Posterior vena cava (tissue), 2 donors: ENCODE measurements around the gene FLNC. TPM values are rescaled to one million over a fixed set of nuclear protein-coding genes. Genes with fewer than 3 reads are reported as not detected.
A peak's percentile ranks its signal among the peaks of the same experiment; 100 is the strongest.

Source experiments
- DNase-seq: peaks from one replicate; pipeline ENCODE4 v3.0.0-alpha.2; 2020; ENCODE audit warnings: low spot score
- intact Hi-C, 2 donors: fragments of 100-400 bp; cut with DNase I; formaldehyde crosslinking; loops; one replicate each; pipeline versions ENCODE4 v1.14.1 to v1.14.2; 2022 to 2023
- total RNA-seq, 2 donors: library from RNA; stranded (reverse); fragmentation: NEBNext Ultra II Directional; extraction: Animal tissue kit (Norgen Biotek cat#: 25700); gene quantifications; one replicate each; pipeline ENCODE4 v1.2.1, GENCODE V29; 2021
- donor health status: DM: yes; HTN: yes; CAD: no.
- donor health status: DM: yes; HTN: yes; CAD: no.

FLNC gene
- total RNA-seq, 2 donors from 2014 or later = 440 to 856 TPM

DNA sequence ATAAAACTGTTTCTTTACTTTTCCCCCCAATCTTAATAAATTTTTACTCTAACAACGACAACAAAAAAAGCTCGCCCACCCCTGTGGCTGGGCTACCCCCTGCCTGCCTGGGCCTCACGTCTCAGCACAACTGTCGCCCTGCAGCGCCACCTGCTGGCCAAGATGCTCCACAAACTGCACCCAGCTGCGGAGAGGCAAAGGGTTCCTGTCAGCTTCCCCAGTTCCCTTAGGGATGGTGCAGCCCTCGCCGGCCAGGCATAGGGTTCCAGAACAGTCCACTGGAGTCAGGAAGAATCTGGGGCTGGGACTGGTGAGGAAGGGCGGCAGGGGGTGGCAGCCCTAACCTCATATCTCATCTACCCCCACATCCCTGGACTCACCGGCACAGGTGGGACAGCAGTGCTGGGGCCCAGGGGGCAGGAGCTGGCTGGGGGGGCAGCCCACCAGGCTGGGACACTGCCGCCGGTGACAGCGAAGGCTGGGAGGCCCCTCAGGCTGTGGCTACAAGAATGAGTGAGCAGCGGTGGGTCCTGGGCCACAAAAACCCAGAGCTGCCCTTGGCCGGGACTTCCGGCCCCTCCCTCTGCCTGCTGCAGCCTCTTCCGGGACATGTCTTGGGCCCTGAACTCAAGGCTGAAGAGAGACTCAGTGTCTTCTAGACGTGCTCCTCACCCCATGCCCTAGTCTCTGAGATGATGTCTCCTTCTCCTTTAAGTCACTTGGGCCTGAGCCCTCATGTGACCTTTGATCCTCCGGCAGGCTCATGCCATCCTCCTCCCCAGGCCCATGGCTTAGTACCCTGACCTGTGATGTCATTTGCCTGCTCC, 53.6 kb downstream of the FLNC start:
- intact Hi-C loops = loop anchor here in 1 of 2 donors (5.0 kb wide), 1 partner anchor 277 kb away; no protein-coding TSS in a partner anchor
- DNase-seq = peak; percentile 95

GRCh38 chr7:128884561-128885369, 54.6 kb downstream of the FLNC start:
- DNase-seq = peak; percentile 72
- intact Hi-C loops = loop anchor here in 1 of 2 donors (5.0 kb wide), 1 partner anchor 277 kb away; no protein-coding TSS in a partner anchor

DNA sequence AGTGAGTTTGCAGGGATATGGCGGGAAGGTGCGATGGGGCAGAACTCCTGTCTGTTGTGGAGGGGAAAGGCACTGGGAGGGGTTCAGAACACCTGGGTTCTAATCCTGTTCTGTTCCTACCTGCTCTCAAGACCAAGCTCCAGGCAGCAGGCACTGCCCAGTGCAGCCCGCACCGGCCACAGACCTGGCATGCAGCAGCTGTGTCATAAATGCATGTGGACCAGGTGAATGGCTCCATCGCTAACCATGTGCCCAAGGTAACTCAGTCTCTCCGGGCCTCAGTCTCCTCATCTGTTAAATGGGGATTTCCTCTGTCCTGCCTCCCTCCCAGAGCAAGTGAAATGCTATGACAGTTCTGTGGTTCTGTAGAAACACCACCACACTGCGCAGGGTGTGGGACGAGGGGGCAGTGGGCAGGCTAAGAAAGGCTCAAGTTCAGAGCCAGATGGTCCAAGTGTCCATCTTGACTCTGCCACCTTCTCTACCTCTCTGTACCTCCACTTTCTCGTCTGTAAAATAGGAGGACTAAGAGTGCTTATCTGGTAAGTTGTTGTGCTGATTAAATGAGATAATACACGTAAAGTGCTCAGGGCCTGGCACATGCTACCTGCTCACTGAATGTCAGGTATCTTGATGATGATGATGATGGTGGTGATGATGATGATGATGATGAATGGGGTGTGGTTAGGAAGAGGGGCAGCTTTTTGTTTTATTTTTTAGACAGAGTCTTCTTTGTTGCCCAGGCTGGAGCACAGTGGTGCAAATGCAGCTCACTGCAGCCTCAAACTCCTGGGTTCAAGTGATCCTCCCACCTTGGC, 55.4 kb downstream of the FLNC start:
- peak; percentile 45 for DNase-seq
- intact Hi-C loops = no loop called here

- peak; percentile 66 for DNase-seq
- intact Hi-C loops = no loop called here
Measured at GRCh38 chr7:128886391-128887168, 56.4 kb downstream of the FLNC start.

- DNase-seq = peak; percentile 48
- intact Hi-C loops = no loop called here
Measured at GRCh38 chr7:128887169-128888038, 57.2 kb downstream of the FLNC start.

DNA sequence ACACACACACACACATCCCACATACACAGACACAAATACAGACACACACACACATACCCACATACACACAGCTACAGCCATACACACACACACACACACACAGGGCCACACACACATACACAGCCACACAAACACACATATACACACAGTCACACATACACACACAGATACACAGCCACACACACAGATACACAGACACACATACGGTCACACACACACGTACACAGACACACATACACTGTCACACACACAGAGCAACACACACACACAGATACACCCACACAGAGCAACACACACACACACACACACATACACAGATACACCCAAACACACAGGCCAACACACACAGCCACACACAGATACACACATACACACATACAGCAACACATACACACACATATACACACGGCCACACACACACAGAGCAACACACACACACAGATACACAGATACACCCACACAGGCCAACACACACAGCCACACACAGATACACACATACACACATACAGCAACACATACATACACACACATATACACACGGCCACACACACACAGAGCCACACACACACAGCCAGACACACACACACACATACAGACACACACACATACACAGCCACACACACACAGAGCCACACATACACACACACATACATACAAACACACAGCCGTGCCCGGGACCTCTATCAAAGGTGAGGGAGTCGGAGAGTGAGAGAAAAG, 58.0 kb downstream of the FLNC start:
- intact Hi-C loops = no loop called here
- peak; percentile 1 for DNase-seq

DNA sequence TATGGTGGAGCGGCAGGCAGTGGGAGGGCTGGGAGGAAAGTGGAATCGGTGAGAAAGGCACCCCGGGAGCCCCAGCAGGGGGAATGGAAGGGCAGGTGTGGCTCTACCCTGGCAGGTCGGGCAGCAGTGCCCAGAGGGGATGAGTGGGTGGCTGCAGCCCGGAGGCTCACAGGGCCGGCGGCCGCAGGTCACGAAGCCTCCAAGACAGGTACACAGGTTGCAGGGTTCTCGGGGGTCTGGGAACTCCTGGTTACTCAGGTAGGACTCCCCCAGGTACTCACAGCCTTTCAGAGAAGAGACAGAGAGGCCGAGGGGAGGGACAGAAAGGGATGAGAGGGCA, 58.5 kb downstream of the FLNC start:
- DNase-seq = peak; percentile 48
- intact Hi-C loops = no loop called here

DNA sequence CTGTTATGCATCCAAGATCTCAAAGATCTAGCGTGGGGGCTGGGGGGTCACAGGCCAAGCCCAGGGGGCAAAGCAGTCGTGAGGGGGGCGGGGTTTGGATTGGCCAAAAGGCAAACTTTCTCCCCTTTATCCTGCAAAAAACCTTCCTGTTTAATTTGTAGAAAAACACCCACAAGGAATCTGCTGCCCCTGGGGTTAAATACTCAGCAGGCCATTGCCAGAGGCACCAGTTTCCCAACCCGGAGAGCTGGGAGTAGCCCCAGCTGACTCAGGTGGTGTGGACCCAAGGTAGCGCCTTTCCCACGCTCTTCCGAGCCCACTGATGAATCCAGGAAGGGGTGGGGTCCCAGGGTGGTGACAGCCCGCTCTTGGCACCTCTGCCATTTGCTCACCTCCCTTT, 58.9 kb downstream of the FLNC start:
- intact Hi-C loops = no loop called here
- DNase-seq = peak; percentile 43

DNA sequence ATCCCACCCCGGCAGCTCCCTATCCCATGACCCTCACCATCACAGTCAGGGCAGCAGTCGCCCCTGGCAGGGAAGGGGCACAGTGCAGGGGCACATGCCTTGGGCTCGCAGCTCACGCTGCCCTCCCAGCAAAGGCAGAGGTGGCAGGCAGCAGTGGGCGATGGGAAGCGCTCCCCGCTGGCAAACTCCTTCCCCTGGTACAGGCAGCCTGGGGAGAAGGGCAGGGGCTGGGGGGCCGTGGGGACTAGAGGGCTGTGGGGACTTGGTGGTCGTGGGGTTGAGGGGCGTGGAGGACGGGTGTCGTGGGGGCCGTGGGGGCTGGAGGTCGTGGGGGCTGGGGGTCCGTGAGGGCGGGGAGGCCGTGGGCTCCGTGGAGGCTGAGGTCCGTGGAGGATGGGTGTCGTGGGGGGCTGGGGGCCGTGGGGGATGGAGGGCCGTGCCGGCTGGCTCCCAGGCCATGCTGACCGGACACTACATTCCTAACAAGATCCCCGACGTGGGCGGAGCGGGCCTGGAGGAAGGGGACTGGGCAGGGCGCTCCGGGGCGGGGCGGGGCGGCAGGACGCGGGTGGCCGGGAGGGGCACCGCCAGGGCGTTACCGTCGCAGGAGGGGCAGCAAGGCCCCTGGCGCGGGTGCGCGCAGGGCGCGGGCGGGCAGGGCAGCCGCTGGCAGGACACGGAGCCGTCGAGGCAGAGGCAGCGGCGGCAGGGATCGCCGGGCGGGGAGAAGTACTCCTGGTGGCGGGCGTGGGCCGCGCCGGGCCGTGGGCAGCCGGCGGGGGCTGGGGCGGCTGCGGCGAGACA, 60.3 kb downstream of the FLNC start:
- intact Hi-C loops = no loop called here

GRCh38 chr7:128891110-128891941, 61.1 kb downstream of the FLNC start:
- intact Hi-C loops = no loop called here
- DNase-seq = peak; percentile 80

More for the DNA sequence above, 60.3 kb downstream of the FLNC start:
- DNase-seq = peak; percentile 82

DNA sequence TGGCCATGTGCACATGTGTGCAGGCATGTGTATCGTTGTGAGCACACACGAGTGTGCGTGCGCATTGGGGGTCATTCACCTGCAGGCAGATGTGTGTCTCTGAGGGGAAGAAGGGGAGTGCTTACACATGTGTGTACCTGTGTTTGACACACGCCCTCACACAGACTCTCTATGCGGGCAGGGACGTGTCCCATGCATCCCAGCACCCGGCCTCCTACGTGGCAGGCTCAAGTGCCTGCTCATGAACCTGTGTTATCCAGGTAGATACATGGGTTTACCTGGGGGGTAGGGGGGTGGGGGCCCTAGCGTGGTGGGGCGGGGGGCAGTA, 61.7 kb downstream of the FLNC start:
- DNase-seq = peak; percentile 36
- intact Hi-C loops = no loop called here

- DNase-seq = peak; percentile 58
- intact Hi-C loops = no loop called here
Measured at GRCh38 chr7:128892521-128893250, 62.5 kb downstream of the FLNC start.

GRCh38 chr7:128893251-128894100, 63.3 kb downstream of the FLNC start:
- intact Hi-C loops = no loop called here
- DNase-seq = peak; percentile 69

GRCh38 chr7:128894101-128894440, 63.9 kb downstream of the FLNC start:
- peak; percentile 46 for DNase-seq
- intact Hi-C loops = no loop called here
